HEK293 (cell line): ENCODE results near the gene SRMS.

Experiments
- CTCF ChIA-PET: fragments of 350-600 bp; formaldehyde crosslinking; extraction: SDS; loops from one replicate; lab custom pipeline; 2021; ENCODE audit warnings: antibody characterized with exemption; lab: Yijun Ruan, JAX
- POLR2A ChIA-PET: fragments of 300-600 bp; formaldehyde crosslinking; extraction: SDS; loops from one replicate; lab custom pipeline; 2020; ENCODE audit warnings: antibody characterized with exemption, inconsistent platforms; lab: Yijun Ruan, JAX
- H3K27ac ChIP-seq: fragments of 200-500 bp; sonication (Bioruptor generic); 2 replicates; pipeline ENCODE4 v1.5.1; 2014; ENCODE audit warnings: low read depth, low read length, control low read depth, inconsistent platforms; ENCODE audit errors: extremely low read depth
- H3K36me3 ChIP-seq, 2 experiments: fragments of 200-500 bp in 1 of 2; sonication (Bioruptor generic) in 1 of 2; 1 replicate in 1 of 2; 2 replicates in 1 of 2; pipeline ENCODE4 v1.5.1; 2014 to 2017; ENCODE audit warnings: inconsistent platforms in 2 of 2, low read length in 2 of 2; ENCODE audit not compliant: control insufficient read depth in 2 of 2, insufficient read depth in 1 of 2
- H3K4me1 ChIP-seq: fragments of 200-500 bp; sonication (Bioruptor generic); 2 replicates; pipeline ENCODE4 v1.5.1; 2014; ENCODE audit warnings: mild to moderate bottlenecking, low read length, inconsistent platforms; ENCODE audit not compliant: control insufficient read depth, insufficient read depth
- H3K4me3 ChIP-seq: 2 replicates; pipeline ENCODE4 v1.5.1; 2011; ENCODE audit warnings: low read depth, mild to moderate bottlenecking, control low read depth, low read length, moderate library complexity
- H3K9me3 ChIP-seq: fragments of 200-500 bp; sonication (Bioruptor generic); 2 replicates; pipeline ENCODE4 v1.5.1; 2014; ENCODE audit warnings: low read depth, low read length, inconsistent platforms; ENCODE audit not compliant: control insufficient read depth, insufficient read depth
- GLIS2 ChIP-seq: fragments of 450-650 bp; formaldehyde crosslinking; IDR thresholded peaks from 2 replicates; pipeline ENCODE4 v1.5.1; 2016; ENCODE audit warnings: missing biosample characterization, missing genetic modification characterization
- KLF7 ChIP-seq: fragments of 450-650 bp; formaldehyde crosslinking; IDR thresholded peaks from 2 replicates; pipeline ENCODE4 v1.5.1; 2016; ENCODE audit warnings: missing biosample characterization, missing genetic modification characterization, borderline replicate concordance
- OSR2 ChIP-seq: fragments of 450-650 bp; formaldehyde crosslinking; IDR thresholded peaks from 2 replicates; pipeline ENCODE4 v1.5.1; 2016; ENCODE audit warnings: missing biosample characterization, missing genetic modification characterization
- PATZ1 ChIP-seq: fragments of 450-650 bp; formaldehyde crosslinking; IDR thresholded peaks from 2 replicates; pipeline ENCODE4 v1.5.1; 2016; ENCODE audit warnings: missing biosample characterization, missing genetic modification characterization
- TCF7L2 ChIP-seq: IDR thresholded peaks from 2 replicates; pipeline ENCODE4 v1.6.1; 2011; ENCODE audit warnings: low read depth, mild to moderate bottlenecking, inconsistent platforms, low read length, moderate library complexity, borderline replicate concordance
- ZBTB1 ChIP-seq: fragments of 450-650 bp; formaldehyde crosslinking; IDR thresholded peaks from 2 replicates; pipeline ENCODE4 v1.5.1; 2016; ENCODE audit warnings: missing biosample characterization, missing genetic modification characterization
- ZBTB8A ChIP-seq: fragments of 450-650 bp; formaldehyde crosslinking; IDR thresholded peaks from 2 replicates; pipeline ENCODE4 v1.5.1; 2016; ENCODE audit warnings: missing biosample characterization, missing genetic modification characterization
- ZEB2 ChIP-seq: fragments of 450-650 bp; formaldehyde crosslinking; IDR thresholded peaks from 2 replicates; pipeline ENCODE4 v1.5.1; 2016; ENCODE audit warnings: missing biosample characterization, missing genetic modification characterization
- ZIC2 ChIP-seq: fragments of 450-650 bp; formaldehyde crosslinking; IDR thresholded peaks from 2 replicates; pipeline ENCODE4 v1.5.1; 2016; ENCODE audit warnings: missing biosample characterization, missing genetic modification characterization
- ZNF202 ChIP-seq: fragments of 450-650 bp; formaldehyde crosslinking; IDR thresholded peaks from 2 replicates; pipeline ENCODE4 v1.5.1; 2016; ENCODE audit warnings: missing biosample characterization, missing genetic modification characterization, borderline replicate concordance
- ZNF366 ChIP-seq: fragments of 450-650 bp; formaldehyde crosslinking; conservative IDR thresholded peaks from 2 replicates; pipeline ENCODE4 v1.5.1; 2016; ENCODE audit warnings: missing biosample characterization, missing genetic modification characterization
- ZNF501 ChIP-seq: fragments of 450-650 bp; formaldehyde crosslinking; IDR thresholded peaks from 2 replicates; pipeline ENCODE4 v1.5.1; 2016; ENCODE audit warnings: missing biosample characterization, missing genetic modification characterization
- ZNF561 ChIP-seq: fragments of 450-650 bp; IDR thresholded peaks from 2 replicates; pipeline ENCODE4 v1.5.1; 2018; ENCODE audit warnings: missing biosample characterization, missing genetic modification characterization, borderline replicate concordance
- ZNF600 ChIP-seq: fragments of 450-650 bp; formaldehyde crosslinking; IDR thresholded peaks from 2 replicates; pipeline ENCODE4 v1.5.1; 2016; ENCODE audit warnings: missing biosample characterization, missing genetic modification characterization
- ZNF629 ChIP-seq: fragments of 450-650 bp; formaldehyde crosslinking; IDR thresholded peaks from 2 replicates; pipeline ENCODE4 v1.5.1; 2017; ENCODE audit warnings: missing biosample characterization, missing genetic modification characterization
- ZNF670 ChIP-seq: fragments of 450-650 bp; formaldehyde crosslinking; IDR thresholded peaks from 2 replicates; pipeline ENCODE4 v1.5.1; 2016; ENCODE audit warnings: missing biosample characterization, missing genetic modification characterization, low read depth
- TF ChIP-seq, protein P1 (sequence below): fragments of 450-650 bp; formaldehyde crosslinking; IDR thresholded peaks from 2 replicates; pipeline ENCODE4 v1.5.1; 2016; ENCODE audit warnings: missing biosample characterization, missing genetic modification characterization
- TF ChIP-seq, protein P2 (sequence below): fragments of 450-650 bp; formaldehyde crosslinking; IDR thresholded peaks from 2 replicates; pipeline ENCODE4 v1.5.1; 2016; ENCODE audit warnings: missing biosample characterization, missing genetic modification characterization

The SRMS gene

GRCh38 chr20:63539092-63539430 lies 8.5 kb downstream of the SRMS start:
- H3K9me3 ChIP-seq = no peaks in the 10 kb centered on the region
- CTCF ChIA-PET = interaction anchor here (0.7 to 2.1 kb wide), 9 partner anchors 16 to 582 kb away, joined by 3 to 7 read pairs (median 4); no protein-coding TSS in a partner anchor
- no peaks in the 10 kb centered on the region for H3K4me1 ChIP-seq
- TF ChIP-seq ZNF366 (tag by site-specific recombination) (no peak), ZNF202 (tag by site-specific recombination) (no peak), GLIS2 (tag by site-specific recombination) (0 out of 2 replicates have a peak, but pooled peaks have one; percentile 4), ZIC2 (tag by site-specific recombination) (peak; percentile 27)
- H3K4me3 ChIP-seq = no peak overlapping the region
- no peak overlapping the region for H3K27ac ChIP-seq
- POLR2A ChIA-PET = interaction anchor here (0.6 to 3.2 kb wide), 3 partner anchors 35 to 425 kb away, joined by 3 to 12 read pairs (median 5); partner anchors contain the start of gene HELZ2
- no peaks in the 10 kb centered on the region for H3K36me3 ChIP-seq

DNA sequence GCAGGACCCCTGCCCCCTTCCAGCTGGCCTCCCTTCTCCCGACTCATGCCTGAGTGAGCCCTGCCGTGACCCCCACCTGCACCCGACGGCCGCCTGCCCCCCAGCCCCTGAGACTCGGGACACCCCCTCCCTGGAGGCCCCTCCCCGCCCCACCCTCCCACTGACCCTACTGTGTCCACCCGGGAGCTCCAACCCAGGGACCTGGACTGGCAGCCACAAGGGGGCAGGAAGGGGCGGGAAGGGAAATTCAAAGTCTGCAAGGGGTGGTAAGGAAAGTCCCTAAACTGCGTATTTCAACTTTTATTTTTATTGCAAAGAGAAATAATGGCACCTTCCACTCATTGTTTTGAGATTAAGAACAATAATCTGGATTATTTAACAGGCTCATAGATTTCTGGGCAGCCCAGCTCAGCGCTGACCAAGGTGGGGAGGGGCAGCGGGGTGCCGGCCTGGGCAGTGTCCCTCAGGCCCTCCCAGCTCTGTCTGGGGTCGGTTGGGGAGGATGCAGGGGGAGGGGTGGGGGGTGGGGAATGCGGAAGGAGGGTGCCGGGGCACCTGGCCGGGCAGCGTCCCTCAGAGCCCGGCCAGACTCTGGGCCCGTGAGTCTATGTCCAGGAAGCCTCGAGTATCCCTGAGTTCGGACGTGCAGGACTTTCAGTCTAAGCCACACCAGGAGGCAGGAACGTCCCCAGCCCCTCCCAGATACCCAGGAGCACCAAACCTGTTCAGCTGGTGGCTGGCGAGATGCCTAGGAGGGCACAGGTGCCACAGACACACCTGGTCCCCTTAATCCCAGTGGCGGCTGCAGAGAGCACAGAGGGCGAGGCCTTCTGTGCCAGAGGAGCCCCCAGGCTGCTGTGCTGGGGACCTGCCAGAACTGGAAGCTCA lies 9.1 kb downstream of the SRMS start:
- no peaks in the 10 kb centered on the region for H3K36me3 ChIP-seq
- POLR2A ChIA-PET = interaction anchor here (0.6 to 3.2 kb wide), 8 partner anchors 17 to 583 kb away, joined by 3 to 12 read pairs (median 4); partner anchors contain the start of gene HELZ2
- H3K4me1 ChIP-seq = no peaks in the 10 kb centered on the region
- TF ChIP-seq PATZ1 (tag by site-specific recombination) (0 out of 2 replicates have a peak, but pooled peaks have one; percentile 9), ZNF600 (peak; percentile 4; the same call in 1 of the 2 replicates), ZNF561 (tag by site-specific recombination) (no peak), KLF7 (peak; percentile 3; the same call in 1 of the 2 replicates), OSR2 (tag by site-specific recombination) (no peak), ZNF501 (tag by site-specific recombination) (no peak), ZEB2 (tag by site-specific recombination) (no peak), GLIS2 (tag by site-specific recombination) (peak; percentile 6; the same call in 1 of the 2 replicates), TCF7L2 (no peak), ZNF670 (tag by site-specific recombination) (no peak), ZBTB8A (tag by site-specific recombination) (peak; percentile 4), ZBTB1 (no peak), ZNF629 (no peak), ZIC2 (tag by site-specific recombination) (0 out of 2 replicates have a peak, but pooled peaks have one; percentile 42)
- TF ChIP-seq, protein P1, sequence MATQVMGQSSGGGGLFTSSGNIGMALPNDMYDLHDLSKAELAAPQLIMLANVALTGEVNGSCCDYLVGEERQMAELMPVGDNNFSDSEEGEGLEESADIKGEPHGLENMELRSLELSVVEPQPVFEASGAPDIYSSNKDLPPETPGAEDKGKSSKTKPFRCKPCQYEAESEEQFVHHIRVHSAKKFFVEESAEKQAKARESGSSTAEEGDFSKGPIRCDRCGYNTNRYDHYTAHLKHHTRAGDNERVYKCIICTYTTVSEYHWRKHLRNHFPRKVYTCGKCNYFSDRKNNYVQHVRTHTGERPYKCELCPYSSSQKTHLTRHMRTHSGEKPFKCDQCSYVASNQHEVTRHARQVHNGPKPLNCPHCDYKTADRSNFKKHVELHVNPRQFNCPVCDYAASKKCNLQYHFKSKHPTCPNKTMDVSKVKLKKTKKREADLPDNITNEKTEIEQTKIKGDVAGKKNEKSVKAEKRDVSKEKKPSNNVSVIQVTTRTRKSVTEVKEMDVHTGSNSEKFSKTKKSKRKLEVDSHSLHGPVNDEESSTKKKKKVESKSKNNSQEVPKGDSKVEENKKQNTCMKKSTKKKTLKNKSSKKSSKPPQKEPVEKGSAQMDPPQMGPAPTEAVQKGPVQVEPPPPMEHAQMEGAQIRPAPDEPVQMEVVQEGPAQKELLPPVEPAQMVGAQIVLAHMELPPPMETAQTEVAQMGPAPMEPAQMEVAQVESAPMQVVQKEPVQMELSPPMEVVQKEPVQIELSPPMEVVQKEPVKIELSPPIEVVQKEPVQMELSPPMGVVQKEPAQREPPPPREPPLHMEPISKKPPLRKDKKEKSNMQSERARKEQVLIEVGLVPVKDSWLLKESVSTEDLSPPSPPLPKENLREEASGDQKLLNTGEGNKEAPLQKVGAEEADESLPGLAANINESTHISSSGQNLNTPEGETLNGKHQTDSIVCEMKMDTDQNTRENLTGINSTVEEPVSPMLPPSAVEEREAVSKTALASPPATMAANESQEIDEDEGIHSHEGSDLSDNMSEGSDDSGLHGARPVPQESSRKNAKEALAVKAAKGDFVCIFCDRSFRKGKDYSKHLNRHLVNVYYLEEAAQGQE (tag by site-specific recombination) = 0 out of 2 replicates have a peak, but pooled peaks have one; percentile 4
- TF ChIP-seq, protein P2, sequence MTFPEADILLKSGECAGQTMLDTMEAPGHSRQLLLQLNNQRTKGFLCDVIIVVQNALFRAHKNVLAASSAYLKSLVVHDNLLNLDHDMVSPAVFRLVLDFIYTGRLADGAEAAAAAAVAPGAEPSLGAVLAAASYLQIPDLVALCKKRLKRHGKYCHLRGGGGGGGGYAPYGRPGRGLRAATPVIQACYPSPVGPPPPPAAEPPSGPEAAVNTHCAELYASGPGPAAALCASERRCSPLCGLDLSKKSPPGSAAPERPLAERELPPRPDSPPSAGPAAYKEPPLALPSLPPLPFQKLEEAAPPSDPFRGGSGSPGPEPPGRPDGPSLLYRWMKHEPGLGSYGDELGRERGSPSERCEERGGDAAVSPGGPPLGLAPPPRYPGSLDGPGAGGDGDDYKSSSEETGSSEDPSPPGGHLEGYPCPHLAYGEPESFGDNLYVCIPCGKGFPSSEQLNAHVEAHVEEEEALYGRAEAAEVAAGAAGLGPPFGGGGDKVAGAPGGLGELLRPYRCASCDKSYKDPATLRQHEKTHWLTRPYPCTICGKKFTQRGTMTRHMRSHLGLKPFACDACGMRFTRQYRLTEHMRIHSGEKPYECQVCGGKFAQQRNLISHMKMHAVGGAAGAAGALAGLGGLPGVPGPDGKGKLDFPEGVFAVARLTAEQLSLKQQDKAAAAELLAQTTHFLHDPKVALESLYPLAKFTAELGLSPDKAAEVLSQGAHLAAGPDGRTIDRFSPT (tag by site-specific recombination) = 0 out of 2 replicates have a peak, but pooled peaks have one; percentile 39
- peak overlapping the region; percentile 23 for H3K4me3 ChIP-seq
- no peak overlapping the region for H3K27ac ChIP-seq
- no peaks in the 10 kb centered on the region for H3K9me3 ChIP-seq
- CTCF ChIA-PET = interaction anchor here (0.5 to 2.5 kb wide), 21 partner anchors 8 to 582 kb away, joined by 3 to 9 read pairs (median 4); partner anchors contain the start of genes PRPF6 and SAMD10
